GM19463 (cell line): Measurements from ENCODE around the gene PHF1.
A peak's percentile ranks its signal among the peaks of the same experiment; 100 is the strongest.

Source experiments
- ATAC-seq: cut with Tn5 transposase; IDR thresholded peaks from one replicate; pipeline ENCODE4 v1.9.1; 2021; ENCODE audit warnings: mild to moderate bottlenecking, moderate library complexity; ENCODE audit not compliant: unreplicated experiment

PHF1 gene

DNA sequence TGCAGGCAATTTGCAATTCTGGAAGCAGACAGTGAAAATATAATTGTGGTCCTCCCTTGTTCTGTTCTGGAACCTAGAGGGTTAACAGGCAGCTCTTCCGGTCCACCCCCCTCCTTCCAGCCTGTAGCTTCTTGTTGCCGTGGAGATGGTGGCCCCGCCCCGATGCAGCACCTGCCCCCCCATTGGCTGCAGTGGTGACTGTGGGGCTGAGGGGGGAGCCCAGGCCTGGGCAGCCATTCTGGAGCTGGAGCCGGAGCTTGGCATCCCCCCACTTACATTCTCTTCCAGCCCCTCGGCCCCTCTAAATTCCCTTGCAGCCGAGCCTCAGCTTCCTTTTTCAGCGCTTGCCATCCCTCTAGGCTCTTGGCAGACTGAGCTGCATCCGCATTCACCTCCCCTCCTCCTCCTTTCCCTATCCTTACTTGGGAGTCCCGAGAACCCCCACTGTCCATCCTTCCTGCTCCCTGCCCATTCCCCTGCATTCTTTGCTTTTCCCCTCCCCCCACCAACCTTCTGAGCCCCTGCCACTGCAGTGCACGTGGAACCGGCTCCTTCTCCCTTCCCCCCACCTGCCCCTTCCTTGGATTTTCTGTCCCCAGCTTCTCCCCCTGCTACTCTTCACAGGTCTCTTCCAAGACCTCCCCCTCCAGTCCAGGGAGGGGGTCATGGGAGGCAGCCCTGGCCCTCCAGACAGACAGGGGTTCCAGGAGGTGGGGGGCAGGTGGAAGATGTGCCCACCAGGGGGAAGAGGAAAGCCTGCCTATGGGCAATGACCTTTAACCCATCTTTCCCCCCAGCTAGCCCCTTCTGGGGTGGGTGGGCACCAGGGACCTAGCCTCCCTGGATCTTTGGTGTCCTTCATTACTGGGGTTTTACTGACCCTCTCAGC, 20.4 kb downstream of the PHF1 start:
- peak; percentile 53 for ATAC-seq

GRCh38 chr6:33431880-33432541, 21.2 kb downstream of the PHF1 start:
- no peak for ATAC-seq

GRCh38 chr6:33432546-33432945, 21.7 kb downstream of the PHF1 start:
- ATAC-seq, result no peak

GRCh38 chr6:33433001-33433543, 22.3 kb downstream of the PHF1 start:
- no peak for ATAC-seq

- no peak for ATAC-seq
These were observed 22.9 kb downstream of the PHF1 start for GRCh38 chr6:33433544-33434191.

DNA sequence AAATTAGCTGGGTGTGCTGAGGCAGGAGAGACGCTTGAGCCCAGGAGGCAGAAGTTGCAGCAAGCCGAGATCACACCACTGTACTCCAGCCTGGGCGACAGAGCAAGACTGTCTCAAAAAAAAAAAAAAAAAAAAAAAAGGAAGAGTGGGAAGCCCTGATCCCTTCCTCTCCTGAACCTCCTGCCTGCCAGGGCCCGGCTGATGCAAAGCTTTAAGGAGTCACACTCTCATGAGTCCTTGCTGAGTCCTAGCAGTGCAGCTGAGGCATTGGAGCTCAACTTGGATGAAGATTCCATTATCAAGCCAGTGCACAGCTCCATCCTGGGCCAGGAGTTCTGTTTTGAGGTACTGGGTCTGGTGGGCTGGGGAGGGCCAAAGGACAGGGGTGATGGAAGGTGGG, 24.1 kb downstream of the PHF1 start:
- no peak for ATAC-seq

- no peak for ATAC-seq
These were observed 26.9 kb downstream of the PHF1 start for GRCh38 chr6:33437666-33438065.

GRCh38 chr6:33438978-33439594, 28.3 kb downstream of the PHF1 start:
- no peak for ATAC-seq

GRCh38 chr6:33439956-33440648, 29.3 kb downstream of the PHF1 start:
- ATAC-seq, result no peak

GRCh38 chr6:33440649-33441309, 30.0 kb downstream of the PHF1 start:
- ATAC-seq, result no peak

GRCh38 chr6:33441457-33441856, 30.6 kb downstream of the PHF1 start:
- no peak for ATAC-seq

DNA sequence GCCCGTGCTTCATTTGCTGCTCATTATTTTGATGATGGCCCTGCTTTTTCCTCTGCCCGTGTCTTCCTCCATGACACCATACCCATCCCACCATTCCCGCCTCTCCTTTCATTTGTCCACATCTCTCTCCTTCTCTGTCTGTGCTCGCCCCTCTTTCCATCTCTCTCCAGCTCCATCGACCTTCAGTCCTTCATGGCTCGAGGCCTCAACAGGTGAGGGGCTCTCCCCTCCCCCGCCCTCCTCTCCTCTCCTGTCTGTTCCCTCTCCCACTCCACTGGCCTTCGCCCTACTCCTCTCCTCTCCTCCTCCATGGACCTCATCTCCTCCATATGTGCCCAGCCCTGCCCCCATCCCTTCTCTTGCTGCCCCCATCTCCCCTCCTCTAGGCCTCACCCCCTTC, 31.5 kb downstream of the PHF1 start:
- ATAC-seq, result no peak

- ATAC-seq, result no peak
These were observed 32.2 kb downstream of the PHF1 start for GRCh38 chr6:33443025-33443424.

DNA sequence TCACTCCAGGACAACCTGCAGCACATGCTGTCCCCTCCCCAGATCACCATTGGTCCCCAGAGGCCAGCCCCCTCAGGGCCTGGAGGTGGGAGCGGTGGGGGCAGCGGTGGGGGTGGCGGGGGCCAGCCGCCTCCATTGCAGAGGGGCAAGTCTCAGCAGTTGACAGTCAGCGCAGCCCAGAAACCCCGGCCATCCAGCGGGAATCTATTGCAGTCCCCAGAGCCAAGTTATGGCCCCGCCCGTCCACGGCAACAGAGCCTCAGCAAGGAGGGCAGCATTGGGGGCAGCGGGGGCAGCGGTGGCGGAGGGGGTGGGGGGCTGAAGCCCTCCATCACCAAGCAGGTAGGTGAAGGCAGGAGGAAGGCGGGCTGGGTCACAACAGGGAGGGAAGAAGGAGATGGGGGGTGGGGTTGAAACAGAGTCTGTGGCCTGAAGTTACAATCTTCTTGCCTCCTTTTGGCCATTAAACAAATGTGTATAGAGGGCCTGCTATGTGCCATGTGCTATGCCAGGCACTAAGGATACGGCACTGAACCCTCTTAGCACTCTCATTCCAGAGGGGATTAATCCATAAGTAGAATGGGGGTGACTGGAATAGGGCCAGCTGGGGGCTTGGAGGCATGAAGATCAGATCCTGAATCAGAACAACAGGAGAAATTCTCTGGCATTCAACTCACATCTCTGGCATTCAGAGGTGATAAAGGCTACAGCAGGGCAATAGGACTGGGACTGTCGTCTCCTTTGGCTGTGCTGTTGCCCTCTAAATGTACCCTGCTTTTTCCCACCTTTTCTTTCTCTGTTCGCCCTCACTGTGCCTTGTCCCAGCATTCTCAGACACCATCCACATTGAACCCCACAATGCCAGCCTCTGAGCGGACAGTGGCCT, 33.0 kb downstream of the PHF1 start:
- no peak for ATAC-seq

- ATAC-seq, result no peak
These were observed 34.3 kb downstream of the PHF1 start for GRCh38 chr6:33445119-33445603.

GRCh38 chr6:33446356-33446755, 35.5 kb downstream of the PHF1 start:
- ATAC-seq, result no peak

DNA sequence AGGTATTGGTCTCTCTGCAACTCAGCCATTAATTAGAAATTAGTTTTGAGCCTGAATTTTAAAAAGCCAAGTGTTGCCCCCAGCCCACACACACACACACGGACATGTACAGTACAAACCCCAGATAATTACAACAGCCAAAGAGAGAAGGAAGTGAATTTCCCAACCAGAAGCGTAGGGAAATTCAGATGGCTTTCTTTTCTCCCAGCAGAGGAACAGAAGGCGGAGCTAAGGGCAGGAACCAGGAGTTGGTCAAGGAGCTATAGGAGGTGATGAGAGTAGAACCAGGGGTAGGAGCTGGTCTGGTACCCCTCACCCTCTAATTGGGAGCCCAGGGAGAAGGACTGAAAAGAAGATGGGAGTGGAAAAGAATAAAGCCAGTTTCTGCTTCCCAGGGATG, 39.6 kb downstream of the PHF1 start:
- no peak for ATAC-seq

DNA sequence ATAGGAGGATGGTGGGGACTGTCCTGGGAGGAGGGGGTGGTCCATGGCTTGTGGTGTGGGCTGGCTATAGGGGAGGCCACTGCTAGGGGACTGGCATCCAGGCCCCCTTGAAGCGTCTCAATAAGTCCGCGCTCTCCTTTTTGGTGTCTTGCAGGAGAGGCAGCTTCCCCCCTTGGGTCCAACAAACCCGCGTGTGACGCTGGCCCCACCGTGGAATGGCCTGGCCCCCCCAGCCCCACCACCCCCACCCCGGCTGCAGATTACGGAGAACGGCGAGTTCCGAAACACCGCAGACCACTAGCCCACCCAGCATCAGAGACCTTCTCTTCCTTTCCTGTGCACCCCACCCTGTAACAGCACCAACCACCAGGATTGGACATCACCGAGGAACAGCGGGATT, 40.8 kb downstream of the PHF1 start:
- ATAC-seq, result no peak

GRCh38 chr6:33452496-33452895, 41.7 kb downstream of the PHF1 start:
- no peak for ATAC-seq
